ENCODE measurements around the gene EEF2K. TPM values are rescaled to one million over a fixed set of nuclear protein-coding genes. Genes with fewer than 3 reads are reported as not detected.

EEF2K gene
- total and polyA plus RNA-seq, 2 of the 13 experiments (the other 11 are each of a cell fraction or from before 2014, with no cell fraction given), result 22.0 to 23.8 TPM

GRCh38 chr16:22165508-22166285 is 40.4 kb upstream of the EEF2K start (continued):
- TF ChIP-seq RNF219 (CRISPR knock-in tag; IDR thresholded peaks at IDR 0.05), result no peak
- peak; percentile 67; the same call in 1 of the 2 replicates for TF ChIP-seq ZNF343 (CRISPR knock-in tag; IDR thresholded peaks at IDR 0.05)
- TF ChIP-seq SIX1 (CRISPR knock-in tag; IDR thresholded peaks at IDR 0.05; ENCODE audit: borderline replicate concordance), result no peak
- no peak for TF ChIP-seq ZNF883 (CRISPR knock-in tag; IDR thresholded peaks at IDR 0.05; ENCODE audit: not compliant biosample characterization)
- no peak for TF ChIP-seq MAFK (conservative IDR thresholded peaks at IDR 0.05 in 1 of 2, IDR thresholded peaks at IDR 0.05 in 1 of 2; ENCODE audit: low read length in 2 of 2)
- TF ChIP-seq ZFP82 (CRISPR knock-in tag; IDR thresholded peaks at IDR 0.05; ENCODE audit: borderline replicate concordance), result no peak
- TF ChIP-seq ZUFSP (CRISPR knock-in tag; IDR thresholded peaks at IDR 0.05; ENCODE audit: borderline replicate concordance), result no peak
- TF ChIP-seq PRDM15 (CRISPR knock-in tag; IDR thresholded peaks at IDR 0.05), result peak; percentile 96
- no peak for TF ChIP-seq HMGA1 (CRISPR knock-in tag; conservative IDR thresholded peaks at IDR 0.05)
- no peak for TF ChIP-seq ZC3H4 (CRISPR knock-in tag; IDR thresholded peaks at IDR 0.05; ENCODE audit: borderline replicate concordance)
- no peak for TF ChIP-seq ZNF609 (CRISPR knock-in tag; IDR thresholded peaks at IDR 0.05; ENCODE audit: borderline replicate concordance)
- no peak for TF ChIP-seq FUBP1 (CRISPR knock-in tag; IDR thresholded peaks at IDR 0.05; ENCODE audit: borderline replicate concordance)

Measured in HepG2 (cell line).